MG63 (cell line): ENCODE data around the gene SRPRB. TPM values are rescaled to one million over a fixed set of nuclear protein-coding genes. Genes with fewer than 3 reads are reported as not detected.

Experiments
- DNase-seq: peaks from one replicate; pipeline ENCODE4 v3.0.0-alpha.2; 2020
- H3K27me3 ChIP-seq: fragments of 250-450 bp; sonication (Bioruptor Pico); 2 replicates; pipeline ENCODE4 v1.5.1; 2020; ENCODE audit warnings: mild to moderate bottlenecking, moderate library complexity
- H3K36me3 ChIP-seq: fragments of 250-450 bp; sonication (Bioruptor Pico); 2 replicates; pipeline ENCODE4 v1.5.1; 2020; ENCODE audit warnings: mild to moderate bottlenecking, moderate library complexity
- H3K4me3 ChIP-seq: fragments of 250-450 bp; sonication (Bioruptor Pico); 2 replicates; pipeline ENCODE4 v1.5.1; 2020; ENCODE audit warnings: mild to moderate bottlenecking, moderate library complexity
- H3K9me3 ChIP-seq: fragments of 250-450 bp; sonication (Bioruptor Pico); 2 replicates; pipeline ENCODE4 v1.5.1; 2020; ENCODE audit warnings: mild to moderate bottlenecking, moderate library complexity
- total RNA-seq: library from RNA; depleted of rRNA; stranded (reverse); fragments of >200 nt; shearing (Covaris generic); gene quantifications from 2 replicates; pipeline ENCODE4 v1.2.3, GENCODE V29; 2014; ENCODE audit warnings: low replicate concordance

SRPRB gene
- total RNA-seq, 1 experiment from 2014 or later = 173 TPM

- Histone ChIP-seq H3K27me3 (no peaks in the 10 kb centered on the region), H3K9me3 (no peaks in the 10 kb centered on the region), H3K36me3 (no peaks in the 10 kb centered on the region), H3K4me3 (no peak overlapping the region)
- DNase-seq = no peak
Observed at GRCh38 chr3:133850034-133850433, 44.4 kb downstream of the SRPRB start.

GRCh38 chr3:133851266-133851906, 45.8 kb downstream of the SRPRB start:
- H3K36me3 ChIP-seq = no peaks in the 10 kb centered on the region
- no peak for DNase-seq

GRCh38 chr3:133851931-133852330, 46.3 kb downstream of the SRPRB start:
- Histone ChIP-seq H3K9me3 (no peaks in the 10 kb centered on the region), H3K27me3 (no peaks in the 10 kb centered on the region), H3K4me3 (no peak overlapping the region), H3K36me3 (no peaks in the 10 kb centered on the region)
- DNase-seq = no peak

More at GRCh38 chr3:133851266-133851906, 45.8 kb downstream of the SRPRB start:
- H3K9me3 ChIP-seq = no peaks in the 10 kb centered on the region
- H3K4me3 ChIP-seq = no peak overlapping the region
- no peaks in the 10 kb centered on the region for H3K27me3 ChIP-seq

GRCh38 chr3:133853063-133853924, 47.7 kb downstream of the SRPRB start:
- H3K9me3 ChIP-seq = no peaks in the 10 kb centered on the region
- no peak for DNase-seq
- no peaks in the 10 kb centered on the region for H3K27me3 ChIP-seq
- no peaks in the 10 kb centered on the region for H3K36me3 ChIP-seq
- no peak overlapping the region for H3K4me3 ChIP-seq

GRCh38 chr3:133853925-133854227, 48.3 kb downstream of the SRPRB start:
- Histone ChIP-seq H3K36me3 (no peaks in the 10 kb centered on the region), H3K4me3 (no peak overlapping the region), H3K27me3 (no peaks in the 10 kb centered on the region), H3K9me3 (no peaks in the 10 kb centered on the region)
- DNase-seq = no peak

- Histone ChIP-seq H3K27me3 (no peaks in the 10 kb centered on the region), H3K36me3 (no peaks in the 10 kb centered on the region), H3K9me3 (no peaks in the 10 kb centered on the region), H3K4me3 (no peak overlapping the region)
- DNase-seq = no peak
Observed at GRCh38 chr3:133854264-133855001, 48.8 kb downstream of the SRPRB start.

GRCh38 chr3:133855002-133855370, 49.4 kb downstream of the SRPRB start:
- no peaks in the 10 kb centered on the region for H3K27me3 ChIP-seq
- no peaks in the 10 kb centered on the region for H3K9me3 ChIP-seq
- H3K4me3 ChIP-seq = no peak overlapping the region
- H3K36me3 ChIP-seq = no peaks in the 10 kb centered on the region
- no peak for DNase-seq

- no peak for DNase-seq
- H3K9me3 ChIP-seq = no peaks in the 10 kb centered on the region
- no peaks in the 10 kb centered on the region for H3K36me3 ChIP-seq
- H3K27me3 ChIP-seq = no peaks in the 10 kb centered on the region
- H3K4me3 ChIP-seq = no peak overlapping the region
Observed at GRCh38 chr3:133855772-133856171, 50.2 kb downstream of the SRPRB start.

- H3K36me3 ChIP-seq = no peaks in the 10 kb centered on the region
- no peak for DNase-seq
- H3K27me3 ChIP-seq = no peaks in the 10 kb centered on the region
- H3K9me3 ChIP-seq = no peaks in the 10 kb centered on the region
- no peak overlapping the region for H3K4me3 ChIP-seq
Observed at GRCh38 chr3:133856316-133856715, 50.7 kb downstream of the SRPRB start.

- H3K4me3 ChIP-seq = no peak overlapping the region
- no peaks in the 10 kb centered on the region for H3K9me3 ChIP-seq
- DNase-seq = no peak
- H3K36me3 ChIP-seq = no peaks in the 10 kb centered on the region
- no peaks in the 10 kb centered on the region for H3K27me3 ChIP-seq
Observed at GRCh38 chr3:133857767-133858166, 52.2 kb downstream of the SRPRB start.

GRCh38 chr3:133859381-133860234, 54.0 kb downstream of the SRPRB start:
- no peaks in the 10 kb centered on the region for H3K9me3 ChIP-seq
- no peaks in the 10 kb centered on the region for H3K27me3 ChIP-seq
- no peak for DNase-seq
- H3K36me3 ChIP-seq = no peaks in the 10 kb centered on the region
- no peak overlapping the region for H3K4me3 ChIP-seq

GRCh38 chr3:133860519-133860918, 54.9 kb downstream of the SRPRB start:
- H3K9me3 ChIP-seq = no peaks in the 10 kb centered on the region
- H3K27me3 ChIP-seq = no peaks in the 10 kb centered on the region
- H3K4me3 ChIP-seq = no peak overlapping the region
- no peak for DNase-seq
- no peaks in the 10 kb centered on the region for H3K36me3 ChIP-seq

- Histone ChIP-seq H3K9me3 (no peaks in the 10 kb centered on the region), H3K4me3 (no peak overlapping the region), H3K36me3 (no peaks in the 10 kb centered on the region), H3K27me3 (no peaks in the 10 kb centered on the region)
- DNase-seq = no peak
Observed at GRCh38 chr3:133862161-133862560, 56.5 kb downstream of the SRPRB start.

- no peak for DNase-seq
- Histone ChIP-seq H3K27me3 (no peaks in the 10 kb centered on the region), H3K9me3 (no peaks in the 10 kb centered on the region), H3K4me3 (no peak overlapping the region), H3K36me3 (no peaks in the 10 kb centered on the region)
Observed at GRCh38 chr3:133863911-133864310, 58.3 kb downstream of the SRPRB start.

GRCh38 chr3:133864616-133865015, 59.0 kb downstream of the SRPRB start:
- Histone ChIP-seq H3K9me3 (no peaks in the 10 kb centered on the region), H3K27me3 (no peaks in the 10 kb centered on the region), H3K36me3 (no peaks in the 10 kb centered on the region), H3K4me3 (no peak overlapping the region)
- DNase-seq = no peak

GRCh38 chr3:133865136-133865855, 59.7 kb downstream of the SRPRB start:
- H3K4me3 ChIP-seq = no peak overlapping the region
- no peaks in the 10 kb centered on the region for H3K9me3 ChIP-seq
- no peak for DNase-seq
- H3K27me3 ChIP-seq = no peaks in the 10 kb centered on the region
- no peaks in the 10 kb centered on the region for H3K36me3 ChIP-seq
